GM18873 (cell line): Measurements from ENCODE around the gene KCNN1.
"Not testable (repeated sequence)": the region's sequence is repeated elsewhere in the genome, so short reads cannot be mapped to it uniquely, and the experiment has no call there.

ENCODE experiments used
- ATAC-seq: cut with Tn5 transposase; IDR thresholded peaks from one replicate; pipeline ENCODE4 v1.9.1; 2021; ENCODE audit warnings: mild to moderate bottlenecking, moderate library complexity, moderate number of reproducible peaks; ENCODE audit not compliant: unreplicated experiment, low FRiP score

The KCNN1 gene

DNA sequence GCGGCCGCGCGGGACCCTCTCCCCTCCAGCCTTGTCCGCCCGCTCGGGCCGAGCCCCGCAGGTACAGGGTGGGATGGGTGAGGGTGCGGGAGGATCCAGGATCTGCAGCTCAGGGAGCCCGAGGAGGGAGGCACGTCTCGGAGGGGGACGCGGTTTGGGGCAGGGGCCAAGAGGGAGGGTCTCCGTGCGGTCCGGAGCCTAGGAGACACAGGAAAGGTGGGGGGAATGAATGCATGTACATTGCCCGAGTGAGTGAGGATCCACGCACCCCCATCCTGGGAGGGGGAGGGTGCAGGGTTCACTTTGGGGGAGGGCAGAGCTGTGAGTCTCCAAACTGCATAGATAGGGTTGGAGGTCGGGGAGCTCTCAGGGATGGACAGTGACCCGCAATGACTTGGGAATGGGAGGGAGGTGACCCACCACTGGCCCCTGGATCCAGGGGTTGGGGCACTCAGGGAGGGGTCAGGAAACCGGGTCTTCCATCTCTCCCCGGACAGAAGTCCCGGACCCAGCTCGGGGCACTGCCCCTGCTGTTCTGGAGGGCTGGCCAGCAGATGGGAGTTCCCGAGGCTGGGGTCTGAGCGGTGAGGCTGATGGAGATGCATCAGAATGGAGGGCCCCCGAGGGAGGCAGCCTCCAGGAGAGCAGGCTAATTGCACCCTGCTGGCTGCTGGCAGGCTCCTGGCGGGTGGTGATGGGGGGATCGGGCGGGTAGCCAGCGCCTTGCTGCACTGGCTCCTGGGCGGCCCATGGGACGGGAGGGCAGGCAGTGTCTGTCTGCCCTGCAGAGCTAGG is 547 bp downstream of the KCNN1 start:
- ATAC-seq: no peak

DNA sequence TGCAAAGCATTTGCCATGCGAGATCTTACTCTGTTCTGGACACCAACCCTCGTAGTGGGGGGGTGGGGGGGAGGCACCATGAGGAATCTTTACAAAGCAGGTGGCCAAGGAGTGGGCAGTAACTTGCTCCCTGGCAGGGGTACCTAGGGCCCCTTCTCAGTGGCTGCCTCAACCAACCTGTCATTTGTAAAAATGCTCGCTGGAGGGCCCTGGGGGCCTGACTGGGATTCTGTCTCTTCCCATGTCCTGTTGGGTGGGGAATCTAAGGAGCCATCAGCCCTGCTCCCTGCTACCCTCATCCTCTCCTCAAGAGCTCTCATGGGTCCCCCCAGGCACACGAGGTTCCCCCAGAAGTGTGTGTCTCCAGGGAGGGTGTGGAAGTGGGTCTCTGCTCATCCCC is 1.5 kb downstream of the KCNN1 start:
- ATAC-seq: no peak

DNA sequence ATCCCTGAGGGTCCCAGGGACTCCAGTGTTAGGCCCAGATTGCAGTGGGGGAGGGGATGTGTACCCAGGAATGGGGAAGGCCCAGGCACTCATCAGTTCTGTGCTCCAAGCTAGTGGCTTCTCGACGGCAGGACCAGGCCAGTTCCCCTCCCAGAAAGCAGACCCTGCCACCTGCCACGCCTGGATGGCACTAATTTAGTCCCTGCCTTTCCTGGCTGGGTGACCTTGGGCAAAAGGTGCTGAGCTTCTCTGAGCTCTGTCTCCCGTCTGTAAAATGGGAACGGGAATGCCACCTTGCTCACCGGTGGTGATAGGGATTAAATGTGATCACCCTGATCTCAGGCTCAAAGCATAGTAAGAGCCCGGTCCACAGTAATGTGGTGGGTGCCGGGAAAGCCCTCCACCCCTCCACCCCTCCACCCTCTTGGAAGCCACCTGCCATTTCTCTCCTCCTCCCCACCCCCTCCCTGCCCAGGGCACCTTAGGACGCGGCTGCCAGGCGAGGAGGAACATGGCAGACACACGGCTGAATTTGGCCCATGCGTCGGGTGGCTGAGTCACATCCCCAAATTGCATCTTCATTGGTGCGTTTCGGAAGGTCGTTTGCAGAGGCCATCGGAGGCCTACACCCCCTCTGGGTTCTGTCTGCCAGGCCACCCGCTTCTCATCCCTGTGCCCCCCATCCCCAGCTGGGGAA is 2.3 kb downstream of the KCNN1 start:
- no peak for ATAC-seq

DNA sequence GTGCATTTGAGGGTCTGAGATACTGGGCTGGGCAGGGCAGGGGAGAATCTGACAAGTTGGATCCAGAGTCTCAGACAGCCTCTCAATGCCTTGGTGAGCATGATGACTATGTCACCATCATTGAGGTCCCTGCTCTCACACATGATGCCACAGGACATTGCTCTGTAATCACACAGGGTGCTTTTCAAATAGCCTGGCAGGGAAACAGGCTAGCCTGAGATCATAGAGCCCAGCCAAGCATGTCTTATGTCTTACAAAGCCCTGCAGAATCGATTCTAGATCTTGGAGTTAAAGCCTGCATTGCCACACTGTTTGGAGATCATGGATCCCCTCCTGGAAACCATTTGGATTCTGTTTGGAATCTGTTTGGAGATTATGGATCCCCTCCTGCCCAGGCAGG is 5.3 kb downstream of the KCNN1 start:
- ATAC-seq: no peak

DNA sequence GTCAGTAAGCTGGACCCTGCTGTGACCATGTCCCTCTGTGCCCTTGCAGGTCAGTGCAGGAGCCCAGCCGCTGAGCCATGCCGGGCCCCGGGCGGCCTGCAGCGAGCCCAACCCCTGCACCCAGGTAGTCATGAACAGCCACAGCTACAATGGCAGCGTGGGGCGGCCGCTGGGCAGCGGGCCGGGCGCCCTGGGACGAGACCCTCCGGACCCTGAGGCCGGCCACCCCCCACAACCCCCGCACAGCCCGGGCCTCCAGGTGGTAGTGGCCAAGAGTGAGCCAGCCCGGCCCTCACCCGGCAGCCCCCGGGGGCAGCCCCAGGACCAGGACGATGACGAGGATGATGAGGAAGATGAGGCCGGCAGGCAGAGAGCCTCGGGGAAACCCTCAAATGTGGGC is 6.9 kb downstream of the KCNN1 start:
- ATAC-seq: no peak

DNA sequence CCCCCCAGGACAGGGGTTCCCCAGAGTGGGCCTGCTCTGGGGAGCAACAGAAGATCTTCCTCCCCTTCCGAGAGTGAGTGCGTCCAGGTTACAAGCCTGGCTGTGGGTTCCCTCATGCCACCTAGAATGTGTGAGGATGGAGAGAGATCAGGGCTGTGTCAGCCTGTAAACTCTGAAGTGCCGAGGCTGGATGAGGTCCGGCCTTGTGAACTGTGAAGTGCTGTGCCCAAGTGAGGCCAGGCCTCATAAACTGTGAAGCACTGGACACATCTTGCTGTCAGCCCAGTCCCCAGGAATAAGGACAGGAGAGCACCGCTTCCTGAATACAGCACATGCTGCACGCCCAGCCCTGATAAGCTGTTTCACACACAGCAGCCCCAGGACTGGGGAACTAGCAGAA is 7.6 kb downstream of the KCNN1 start:
- no peak for ATAC-seq

DNA sequence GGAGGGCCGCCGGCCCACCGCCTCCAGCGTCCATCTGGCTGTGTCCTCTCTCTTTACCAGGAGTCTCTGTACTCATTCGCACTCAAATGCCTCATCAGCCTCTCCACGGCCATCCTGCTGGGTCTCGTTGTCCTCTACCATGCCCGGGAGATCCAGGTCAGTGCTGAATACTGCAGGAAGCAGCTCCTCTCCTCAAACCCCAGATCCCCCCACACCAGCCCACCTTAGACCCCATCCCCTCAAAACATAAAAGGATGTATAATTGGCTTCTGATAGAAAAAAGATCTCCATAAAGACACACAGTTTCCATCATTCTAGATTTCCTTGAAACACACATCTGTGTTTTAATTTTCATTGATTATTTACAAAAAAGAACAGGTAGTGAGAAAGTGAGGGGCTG is 8.1 kb downstream of the KCNN1 start:
- ATAC-seq: no peak

DNA sequence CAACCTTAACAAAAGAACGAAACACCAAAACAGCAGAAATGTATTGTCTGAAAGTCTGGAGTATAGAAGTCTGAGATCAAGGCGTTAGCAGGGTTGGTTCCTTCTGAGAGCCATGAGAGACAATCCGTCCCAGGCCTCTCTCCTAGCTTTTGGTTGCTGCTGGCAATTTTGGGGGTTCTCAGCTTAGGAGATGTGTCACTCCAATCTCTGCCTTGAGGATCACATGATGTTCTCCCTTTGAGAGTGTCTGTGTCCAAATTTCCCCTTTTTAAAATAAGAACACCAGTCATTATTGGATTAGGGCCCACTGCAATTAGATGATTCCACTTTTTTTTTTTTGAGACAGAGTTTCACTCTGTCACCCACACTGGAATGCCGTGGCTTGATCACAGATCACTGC is 10.1 kb downstream of the KCNN1 start:
- ATAC-seq: no peak

DNA sequence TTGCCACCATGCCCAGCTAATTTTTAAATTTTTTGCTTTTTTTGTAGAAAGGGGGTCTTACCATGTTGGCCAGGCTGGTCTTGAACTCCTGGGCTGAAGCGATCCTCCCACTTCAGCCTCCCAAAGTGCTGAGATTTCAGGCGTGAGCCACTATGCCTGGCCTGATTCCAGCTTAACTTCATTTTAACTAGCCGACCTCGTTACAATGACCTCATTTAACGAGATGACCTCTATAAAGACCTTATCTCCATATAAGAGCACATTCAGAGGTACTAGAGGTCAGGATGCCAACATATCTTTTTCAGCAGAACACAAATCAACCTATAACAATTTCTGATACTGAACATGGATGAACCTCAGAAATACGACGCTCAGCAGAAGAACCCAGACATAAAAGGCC is 10.6 kb downstream of the KCNN1 start:
- ATAC-seq: no peak

DNA sequence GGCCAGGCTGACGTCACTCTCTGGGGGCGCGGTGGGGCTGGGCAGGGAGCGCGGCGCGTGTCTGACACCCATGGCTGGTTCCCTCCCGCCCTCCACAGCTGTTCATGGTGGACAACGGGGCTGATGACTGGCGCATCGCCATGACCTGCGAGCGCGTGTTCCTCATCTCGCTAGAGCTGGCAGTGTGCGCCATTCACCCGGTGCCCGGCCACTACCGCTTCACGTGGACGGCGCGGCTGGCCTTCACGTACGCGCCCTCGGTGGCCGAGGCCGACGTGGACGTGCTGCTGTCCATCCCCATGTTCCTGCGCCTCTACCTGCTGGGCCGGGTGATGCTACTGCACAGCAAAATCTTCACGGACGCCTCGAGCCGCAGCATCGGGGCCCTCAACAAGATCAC is 14.7 kb downstream of the KCNN1 start:
- no peak for ATAC-seq

DNA sequence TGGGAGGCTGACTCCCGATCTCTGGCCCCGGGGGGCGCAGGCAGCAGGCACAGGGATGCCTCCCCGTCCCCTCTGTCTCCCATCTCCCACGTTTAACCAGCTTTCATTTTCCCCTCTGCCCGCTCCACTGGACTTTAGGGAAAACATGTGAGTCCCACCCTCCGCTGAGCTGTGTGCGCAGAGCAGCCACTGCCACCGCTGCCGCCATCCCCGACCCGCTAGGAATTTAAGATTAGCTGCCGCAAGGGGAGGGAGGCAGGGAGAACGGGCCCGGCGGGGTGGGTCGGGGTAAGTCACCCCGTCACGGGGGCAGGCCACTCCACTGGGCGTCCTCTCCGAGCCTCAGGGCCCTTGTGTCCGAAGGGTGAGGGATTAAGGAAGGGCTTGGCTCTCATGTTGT is 15.5 kb downstream of the KCNN1 start:
- ATAC-seq: no peak

DNA sequence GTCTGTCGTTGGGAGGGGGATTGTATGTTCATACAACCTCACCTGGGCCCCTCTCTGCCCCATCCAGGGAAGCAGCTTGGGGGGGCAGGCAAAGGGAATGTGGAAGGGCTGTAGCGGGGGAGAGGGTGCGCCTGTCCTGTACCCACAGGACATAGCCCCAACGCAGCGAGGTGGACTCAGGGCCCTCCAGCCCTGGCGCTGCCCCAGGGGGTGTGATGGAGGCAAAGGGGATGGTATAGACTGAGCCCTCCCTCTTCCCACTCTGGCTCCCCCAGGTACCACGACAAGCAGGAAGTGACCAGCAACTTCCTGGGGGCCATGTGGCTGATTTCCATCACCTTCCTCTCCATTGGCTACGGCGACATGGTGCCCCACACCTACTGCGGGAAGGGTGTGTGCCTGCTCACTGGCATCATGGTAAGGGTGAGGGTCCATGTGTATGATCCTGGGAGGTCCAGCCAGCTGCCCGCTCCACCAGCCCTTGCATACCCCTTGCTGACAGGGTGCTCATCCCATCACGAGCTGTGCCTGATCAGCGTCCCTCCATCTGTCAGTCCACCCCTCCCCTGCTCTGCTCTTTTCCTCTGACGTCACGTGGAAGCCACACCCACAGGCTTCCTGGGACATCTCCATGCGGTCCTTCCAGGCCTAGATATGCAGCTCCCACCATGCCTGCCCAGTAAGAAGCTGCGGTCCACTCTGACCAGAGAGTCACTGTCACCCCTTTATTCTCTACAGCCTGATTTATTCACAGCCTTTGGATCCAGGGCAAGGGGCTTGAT is 18.3 kb downstream of the KCNN1 start:
- ATAC-seq: no peak

DNA sequence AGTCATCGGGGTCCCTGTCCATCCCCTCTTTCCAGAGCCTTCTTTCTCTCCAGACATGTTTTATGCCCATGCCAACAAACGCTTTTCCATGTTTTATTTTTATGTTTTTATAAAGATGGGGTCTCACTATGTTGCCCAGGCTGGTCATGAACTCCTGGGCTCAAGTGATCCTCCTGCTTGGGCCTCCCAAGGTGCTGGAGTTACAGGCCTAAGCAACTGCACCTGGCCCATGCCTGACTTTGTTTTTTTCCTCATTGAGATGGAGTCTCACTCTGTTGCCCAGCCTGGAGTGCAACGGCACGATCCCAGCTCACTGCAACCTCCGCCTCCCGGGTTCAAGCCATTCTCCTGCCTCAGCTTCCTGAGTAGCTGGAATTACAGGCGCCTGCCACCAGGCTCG is 19.7 kb downstream of the KCNN1 start:
- not testable (repeated sequence) for ATAC-seq

DNA sequence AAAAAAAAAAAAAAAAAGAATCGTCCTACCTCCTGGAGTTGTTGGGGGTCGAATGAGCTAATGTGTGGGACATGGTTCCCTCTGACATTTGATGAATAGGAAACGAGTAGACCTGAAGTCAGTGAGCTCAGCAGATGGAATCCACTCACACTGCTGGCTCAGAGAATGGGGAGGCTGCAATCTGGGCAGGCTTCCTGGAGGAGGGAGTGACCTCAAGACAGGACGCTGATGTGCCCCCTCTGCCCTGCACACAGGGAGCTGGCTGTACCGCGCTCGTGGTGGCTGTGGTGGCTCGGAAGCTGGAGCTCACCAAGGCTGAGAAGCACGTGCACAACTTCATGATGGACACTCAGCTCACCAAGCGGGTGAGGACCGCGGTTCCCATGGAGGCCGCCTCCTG is 21.3 kb downstream of the KCNN1 start:
- ATAC-seq: no peak

DNA sequence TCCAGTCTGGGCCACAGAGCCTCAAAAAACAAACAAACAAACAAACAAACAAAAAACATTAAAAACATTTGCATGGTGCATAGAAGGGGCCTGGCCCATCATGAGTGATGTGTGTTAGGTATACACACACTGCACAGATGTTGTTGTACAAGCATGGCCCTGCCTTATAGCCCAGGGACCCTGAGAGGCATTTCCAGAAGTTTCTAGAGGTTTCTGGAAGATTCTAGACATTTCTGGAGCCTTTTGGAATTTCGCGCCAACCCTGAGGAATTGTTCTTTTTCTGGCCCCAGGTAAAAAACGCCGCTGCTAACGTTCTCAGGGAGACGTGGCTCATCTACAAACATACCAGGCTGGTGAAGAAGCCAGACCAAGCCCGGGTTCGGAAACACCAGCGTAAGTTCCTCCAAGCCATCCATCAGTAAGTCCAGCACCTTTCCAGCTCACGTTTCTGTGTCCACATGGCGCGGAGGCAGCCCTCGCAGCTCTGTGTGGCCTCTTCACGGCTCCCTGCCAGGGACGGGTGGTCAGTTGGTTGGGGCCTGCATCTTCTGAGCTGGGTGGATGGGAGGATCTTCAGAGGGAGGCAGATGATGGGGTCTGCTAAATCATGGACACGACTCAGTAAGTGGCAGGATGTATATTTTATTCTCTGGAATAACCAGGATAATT is 22.7 kb downstream of the KCNN1 start:
- no peak for ATAC-seq

DNA sequence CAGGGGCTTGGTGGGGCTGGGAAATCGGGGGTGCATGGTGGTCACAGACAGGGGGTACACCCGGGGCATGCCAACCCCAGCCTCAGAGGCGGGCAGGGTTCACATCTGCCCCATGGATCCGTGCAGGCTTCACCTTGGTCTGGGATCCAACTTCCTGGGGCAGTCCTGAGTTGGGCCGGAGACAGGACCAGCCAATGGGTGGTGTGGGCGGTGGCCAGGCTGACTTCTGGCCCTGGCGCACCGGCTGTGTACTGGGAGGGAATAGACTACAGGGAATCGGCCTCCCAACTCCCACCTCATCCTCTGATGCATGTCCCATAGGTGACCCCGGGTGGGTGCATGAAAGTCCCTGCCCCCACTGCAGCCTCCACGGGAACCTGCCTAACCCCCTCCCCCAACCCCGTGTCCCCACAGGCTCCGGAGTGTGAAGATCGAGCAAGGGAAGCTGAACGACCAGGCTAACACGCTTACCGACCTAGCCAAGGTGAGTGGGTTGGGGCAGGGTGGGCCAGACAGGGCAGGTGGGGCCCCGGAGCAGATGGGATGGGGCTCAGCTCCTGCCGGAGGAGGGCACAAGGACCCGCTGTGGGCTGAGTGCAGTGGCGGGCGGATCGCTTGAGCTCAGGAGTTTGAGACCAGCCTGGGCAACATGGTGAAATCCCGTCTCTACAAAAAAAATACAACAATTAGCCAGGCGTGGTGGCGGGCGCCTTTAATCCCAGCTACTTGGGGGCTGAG is 26.3 kb downstream of the KCNN1 start:
- ATAC-seq: no peak

DNA sequence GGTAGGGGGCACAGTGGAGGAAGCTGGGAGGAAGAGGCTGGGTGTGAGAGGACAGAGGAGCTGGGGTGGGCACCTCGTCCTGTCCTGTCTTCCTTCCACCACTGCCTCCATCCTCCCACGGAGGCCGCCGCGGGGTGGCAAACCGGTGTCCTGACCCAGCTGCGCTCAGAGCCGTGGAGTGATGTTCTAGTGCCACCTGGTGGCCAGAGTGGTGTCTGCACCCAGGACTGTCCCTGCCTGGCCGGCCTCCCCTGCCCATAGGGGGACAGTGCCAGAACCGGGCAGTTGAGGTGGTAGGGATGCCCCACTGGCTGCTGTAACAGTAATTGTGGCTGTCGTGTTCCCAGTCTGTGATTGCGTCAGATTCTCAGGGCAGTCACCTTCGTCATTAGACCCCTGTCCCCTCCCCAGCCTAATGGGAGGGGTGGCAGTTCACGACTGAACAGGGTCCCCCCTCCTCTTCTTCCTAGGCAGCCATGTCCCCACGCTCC is 30.0 kb downstream of the KCNN1 start:
- ATAC-seq: no peak

DNA sequence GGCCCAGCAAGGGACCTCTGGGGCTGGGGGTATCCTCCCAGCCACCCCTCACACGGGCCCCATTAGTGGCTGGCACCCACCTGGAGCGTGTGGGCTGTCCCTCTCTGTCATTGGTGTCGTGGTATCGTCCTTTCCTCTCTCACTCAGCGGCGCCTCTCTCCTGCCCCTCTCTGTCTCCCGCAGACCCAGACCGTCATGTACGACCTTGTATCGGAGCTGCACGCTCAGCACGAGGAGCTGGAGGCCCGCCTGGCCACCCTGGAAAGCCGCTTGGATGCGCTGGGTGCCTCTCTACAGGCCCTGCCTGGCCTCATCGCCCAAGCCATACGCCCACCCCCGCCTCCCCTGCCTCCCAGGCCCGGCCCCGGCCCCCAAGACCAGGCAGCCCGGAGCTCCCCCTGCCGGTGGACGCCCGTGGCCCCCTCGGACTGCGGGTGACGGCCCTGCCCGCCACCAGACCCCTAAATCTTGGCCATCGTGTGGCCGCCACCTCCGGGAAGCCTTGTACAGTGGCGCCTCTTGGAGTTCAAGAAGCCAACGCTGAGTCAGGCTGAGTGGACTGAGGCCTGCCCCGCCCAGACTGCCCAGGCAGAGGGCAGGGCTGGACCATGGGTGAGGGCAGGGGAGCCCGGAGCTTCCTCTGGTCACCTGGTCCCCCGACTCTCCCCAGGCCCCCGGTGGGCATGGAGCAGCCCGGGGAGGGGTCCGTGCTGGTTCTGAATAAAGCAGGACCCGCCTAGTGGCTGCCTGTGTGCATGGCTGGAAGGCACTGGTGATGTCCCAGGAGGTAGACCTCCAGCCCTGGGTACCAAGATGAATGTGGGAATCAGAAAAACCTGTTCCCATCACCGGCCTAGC is 31.3 kb downstream of the KCNN1 start:
- no peak for ATAC-seq

DNA sequence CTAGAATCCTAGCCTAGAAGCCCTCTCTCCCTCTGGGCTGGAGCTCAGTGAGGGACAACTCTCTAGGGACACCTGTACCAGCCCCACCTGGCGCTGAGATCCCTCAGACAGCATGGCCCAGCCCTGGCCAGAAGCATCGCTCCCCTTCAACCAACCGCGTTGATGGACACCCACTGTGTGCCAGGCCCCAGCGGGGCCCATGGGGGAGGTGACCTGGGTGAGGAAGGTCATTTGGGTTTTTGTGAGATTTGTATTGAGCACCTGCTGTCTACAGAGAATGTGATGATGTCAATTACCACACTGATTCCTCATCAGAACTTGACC is 31.9 kb downstream of the KCNN1 start:
- ATAC-seq: no peak
